ENCODE data around the gene GAB1. TPM values are rescaled to one million over a fixed set of nuclear protein-coding genes. Genes with fewer than 3 reads are reported as not detected.

Gene GAB1
- total RNA-seq, 1 experiment from 2014 or later, result 29.4 TPM

- H2AFZ ChIP-seq, result no peak overlapping the region
- H3K27me3 ChIP-seq (ENCODE audit: insufficient read depth, low read depth), result no peaks in the 10 kb centered on the region
- H3K9me2 ChIP-seq (ENCODE audit: insufficient read depth), result no peaks in the 10 kb centered on the region
- H3F3A ChIP-seq (ENCODE audit: insufficient read depth, low read depth), result no peaks in the 10 kb centered on the region
- no peak overlapping the region for H3K27ac ChIP-seq
- H3K79me2 ChIP-seq (ENCODE audit: low read depth), result no peaks in the 10 kb centered on the region
- no peak for DNase-seq
- H3K4me3 ChIP-seq, result no peak overlapping the region
- no peaks in the 10 kb centered on the region for H3K36me3 ChIP-seq (ENCODE audit: low read depth)
- CTCF ChIA-PET, result no interaction called here
- H3K9me3 ChIP-seq (ENCODE audit: insufficient read depth, low read depth), result no peaks in the 10 kb centered on the region
- TF ChIP-seq EZH2 (IDR thresholded peaks at IDR 0.05; ENCODE audit: low read depth) (no peak), CTCF (conservative IDR thresholded peaks at IDR 0.05) (no peak)
- H3K4me1 ChIP-seq (replicated peaks; ENCODE audit: insufficient read depth), result no peaks in the 10 kb centered on the region
- no TSS peak for BruUV-seq (replicated peaks)
- POLR2A ChIA-PET (ENCODE audit: unreplicated experiment), result no interaction called here
- intact Hi-C loops (cut with micrococcal nuclease; ENCODE audit: unreplicated experiment), result no loop called here
- no peaks in the 10 kb centered on the region for H4K20me1 ChIP-seq (ENCODE audit: insufficient read depth)
- H3K4me2 ChIP-seq, result no peak overlapping the region
These were observed 136.9 kb downstream of the GAB1 start for GRCh38 chr4:143473334-143474126.

- no peak overlapping the region for H2AFZ ChIP-seq
- H3K27me3 ChIP-seq (ENCODE audit: insufficient read depth, low read depth), result no peaks in the 10 kb centered on the region
- ChIA-PET POLR2A (ENCODE audit: unreplicated experiment) (no interaction called here), CTCF (interaction anchor here (0.7 kb wide), 1 partner anchor 492 kb away, joined by 3 read pairs; no protein-coding TSS in a partner anchor)
- H3K4me2 ChIP-seq, result no peak overlapping the region
- no peak overlapping the region for H3K4me3 ChIP-seq
- H3F3A ChIP-seq (ENCODE audit: insufficient read depth, low read depth), result no peaks in the 10 kb centered on the region
- no peak for TF ChIP-seq EZH2 (IDR thresholded peaks at IDR 0.05; ENCODE audit: low read depth)
- TF ChIP-seq CTCF (conservative IDR thresholded peaks at IDR 0.05), result no peak
- no peaks in the 10 kb centered on the region for H3K9me2 ChIP-seq (ENCODE audit: insufficient read depth)
- no peaks in the 10 kb centered on the region for H4K20me1 ChIP-seq (ENCODE audit: insufficient read depth)
- no peak overlapping the region for H3K27ac ChIP-seq
- no peaks in the 10 kb centered on the region for H3K79me2 ChIP-seq (ENCODE audit: low read depth)
- H3K4me1 ChIP-seq (replicated peaks; ENCODE audit: insufficient read depth), result no peaks in the 10 kb centered on the region
- no peaks in the 10 kb centered on the region for H3K9me3 ChIP-seq (ENCODE audit: insufficient read depth, low read depth)
- no TSS peak for BruUV-seq (replicated peaks)
- no peaks in the 10 kb centered on the region for H3K36me3 ChIP-seq (ENCODE audit: low read depth)
- no peak for DNase-seq
- intact Hi-C loops (cut with micrococcal nuclease; ENCODE audit: unreplicated experiment), result no loop called here
These were observed 140.8 kb downstream of the GAB1 start for GRCh38 chr4:143477487-143477886.

GRCh38 chr4:143481361-143481760 is 144.7 kb downstream of the GAB1 start:
- BruUV-seq (replicated peaks), result no TSS peak
- intact Hi-C loops (cut with micrococcal nuclease; ENCODE audit: unreplicated experiment), result loop anchor here (5.0 kb wide), 1 partner anchor 144 kb away; the partner anchor contains the start of gene GAB1

More at GRCh38 chr4:143481361-143481760, 144.7 kb downstream of the GAB1 start:
- H3K4me1 ChIP-seq (replicated peaks; ENCODE audit: insufficient read depth), result no peaks in the 10 kb centered on the region
- no peaks in the 10 kb centered on the region for H4K20me1 ChIP-seq (ENCODE audit: insufficient read depth)
- no peak overlapping the region for H2AFZ ChIP-seq
- H3K9me3 ChIP-seq (ENCODE audit: insufficient read depth, low read depth), result no peaks in the 10 kb centered on the region
- H3K4me2 ChIP-seq, result no peak overlapping the region
- no peak for DNase-seq
- H3K27ac ChIP-seq, result no peak overlapping the region
- ChIA-PET CTCF (no interaction called here), POLR2A (ENCODE audit: unreplicated experiment) (no interaction called here)
- no peaks in the 10 kb centered on the region for H3K79me2 ChIP-seq (ENCODE audit: low read depth)
- no peak overlapping the region for H3K4me3 ChIP-seq
- no peaks in the 10 kb centered on the region for H3F3A ChIP-seq (ENCODE audit: insufficient read depth, low read depth)
- TF ChIP-seq EZH2 (IDR thresholded peaks at IDR 0.05; ENCODE audit: low read depth), result no peak
- no peak for TF ChIP-seq CTCF (conservative IDR thresholded peaks at IDR 0.05)
- H3K36me3 ChIP-seq (ENCODE audit: low read depth), result no peaks in the 10 kb centered on the region
- H3K9me2 ChIP-seq (ENCODE audit: insufficient read depth), result no peaks in the 10 kb centered on the region
- H3K27me3 ChIP-seq (ENCODE audit: insufficient read depth, low read depth), result no peaks in the 10 kb centered on the region

All from PC-9 (cell line).